Endothelial cell of umbilical vein (primary cell): Measurements from ENCODE around the gene SPATS2L. TPM values are rescaled to one million over a fixed set of nuclear protein-coding genes. Genes with fewer than 3 reads are reported as not detected.

Experiments used
- BruUV-seq: library from RNA; stranded (reverse); fragments of 400-500 nt; replicated peaks from 2 replicates; lab custom pipeline; 2021; lab: Mats Ljungman, UMichigan
- CTCF ChIA-PET: fragments of 300-600, 350-600 bp; sonication (Branson Sonifier 250); formaldehyde crosslinking; loops from one replicate; lab custom pipeline; 2021; ENCODE audit warnings: antibody characterized with exemption, inconsistent platforms; lab: Charles Lee
- POLR2A ChIA-PET: fragments of 300-600, 350-600 bp; sonication (Branson Sonifier 250); formaldehyde crosslinking; loops from one replicate; lab custom pipeline; 2021; ENCODE audit warnings: antibody characterized with exemption, inconsistent platforms; lab: Charles Lee
- DNase-seq: peaks from one replicate; pipeline ENCODE4 v3.0.0-alpha.2; 2011; ENCODE audit warnings: low read depth, low spot score
- FAIRE-seq: peaks from 2 replicates; lab custom pipeline; 2011; peaks lifted over from hg19 to GRCh38; lab: Jason Lieb, UNC
- H2AFZ ChIP-seq: 2 replicates; pipeline ENCODE4 v1.6.0; 2012; ENCODE audit warnings: low read depth, low read length, control low read depth, inconsistent platforms
- H3K27ac ChIP-seq: 2 replicates; pipeline ENCODE4 v1.5.1; 2011; ENCODE audit warnings: low read depth, mild to moderate bottlenecking, control low read depth, low read length, moderate library complexity; ENCODE audit not compliant: insufficient read depth
- H3K27me3 ChIP-seq, 2 experiments: 2 replicates each; pipeline versions ENCODE4 v1.6.0 to v1.6.1; 2011; ENCODE audit warnings: low read length in 2 of 2, mixed read lengths in 1 of 2; ENCODE audit not compliant: control insufficient read depth in 2 of 2, insufficient read depth in 2 of 2
- H3K36me3 ChIP-seq, 2 experiments: 2 replicates in 1 of 2; 3 replicates in 1 of 2; pipeline ENCODE4 v1.5.1; 2011; ENCODE audit warnings: low read length in 2 of 2, mild to moderate bottlenecking in 1 of 2, moderate library complexity in 1 of 2; ENCODE audit not compliant: control insufficient read depth in 2 of 2, insufficient read depth in 2 of 2; ENCODE audit errors: extremely low read depth in 1 of 2
- H3K4me1 ChIP-seq: 3 replicates; pipeline ENCODE4 v1.5.1; 2011; ENCODE audit warnings: mild to moderate bottlenecking, low read length; ENCODE audit not compliant: control insufficient read depth, insufficient read depth; ENCODE audit errors: extremely low read depth
- H3K4me2 ChIP-seq: 2 replicates; pipeline ENCODE4 v1.6.1; 2011; ENCODE audit warnings: low read length, control low read depth, mixed read lengths; ENCODE audit not compliant: insufficient read depth
- H3K4me3 ChIP-seq, 3 experiments: fragments of 200-600 bp in 1 of 3; sonication (generic), shearing (Covaris generic) in 1 of 3; replicated peaks in 1 of 3; 2 replicates each; pipeline ENCODE4 v1.5.1; 2011 to 2016; ENCODE audit warnings: control low read depth in 3 of 3, low read length in 3 of 3, mild to moderate bottlenecking in 2 of 3, inconsistent platforms in 1 of 3, low read depth in 1 of 3, moderate library complexity in 1 of 3; ENCODE audit not compliant: insufficient read depth in 1 of 3
- H3K79me2 ChIP-seq: 2 replicates; pipeline ENCODE4 v1.6.0; 2012; ENCODE audit warnings: low read length, inconsistent platforms; ENCODE audit not compliant: control insufficient read depth, insufficient read depth
- H3K9ac ChIP-seq: replicated peaks from 2 replicates; pipeline ENCODE3; 2011; ENCODE audit warnings: low read length, control low read depth; ENCODE audit not compliant: insufficient read depth; ENCODE audit errors: extremely low read depth
- H3K9me1 ChIP-seq: replicated peaks from 3 replicates; pipeline ENCODE4 v1.6.0; 2011; ENCODE audit warnings: mild to moderate bottlenecking, low read length; ENCODE audit not compliant: control insufficient read depth, insufficient read depth; ENCODE audit errors: extremely low read depth
- H3K9me3 ChIP-seq: replicated peaks from 2 replicates; pipeline ENCODE4 v1.5.1; 2012; ENCODE audit warnings: low read length, inconsistent platforms; ENCODE audit not compliant: control insufficient read depth, insufficient read depth
- H4K20me1 ChIP-seq: replicated peaks from 2 replicates; pipeline ENCODE3; 2011; ENCODE audit warnings: mild to moderate bottlenecking, low read length; ENCODE audit not compliant: control insufficient read depth, insufficient read depth; ENCODE audit errors: extremely low read depth
- CTCF ChIP-seq, 2 donors: IDR thresholded peaks; 1 replicate in 1 of 2; 2 replicates in 1 of 2; pipeline ENCODE4 v1.5.1; 2011; ENCODE audit warnings: low read length in 2 of 2, mild to moderate bottlenecking in 2 of 2, moderate library complexity in 2 of 2, control low read depth in 1 of 2, inconsistent platforms in 1 of 2, low read depth in 1 of 2; ENCODE audit not compliant: insufficient read depth in 1 of 2; ENCODE audit errors: extremely low read depth in 1 of 2
- EZH2 ChIP-seq: IDR thresholded peaks from 2 replicates; pipeline ENCODE4 v1.6.1; 2012; ENCODE audit warnings: borderline replicate concordance, low read depth, mild to moderate bottlenecking, moderate library complexity, low read length, inconsistent platforms; ENCODE audit not compliant: severe bottlenecking
- FOS ChIP-seq: IDR thresholded peaks from 2 replicates; pipeline ENCODE4 v1.6.1; 2011; ENCODE audit warnings: mild to moderate bottlenecking, low read length, moderate library complexity, borderline replicate concordance; ENCODE audit not compliant: insufficient read depth
- GATA2 ChIP-seq: IDR thresholded peaks from 2 replicates; pipeline ENCODE4 v1.7.0; 2011; ENCODE audit warnings: low read depth, mild to moderate bottlenecking, moderate library complexity, mixed read lengths, low read length; ENCODE audit not compliant: insufficient read length, insufficient read depth
- JUN ChIP-seq: IDR thresholded peaks from 2 replicates; pipeline ENCODE4 v1.6.1; 2011; ENCODE audit warnings: borderline replicate concordance, low read depth; ENCODE audit not compliant: insufficient read length, insufficient read depth
- MAX ChIP-seq: IDR thresholded peaks from 2 replicates; pipeline ENCODE4 v1.6.1; 2011; ENCODE audit not compliant: insufficient read depth, insufficient read length
- MYC ChIP-seq: IDR thresholded peaks from one replicate; pipeline ENCODE4 v1.6.1; 2011; ENCODE audit warnings: mild to moderate bottlenecking, low read depth, low read length
- POLR2A ChIP-seq: IDR thresholded peaks from 2 replicates; pipeline ENCODE4 v1.6.1; 2012; ENCODE audit warnings: low read depth, mild to moderate bottlenecking, control low read depth, low read length
- POLR2AphosphoS5 ChIP-seq: IDR thresholded peaks from 2 replicates; pipeline ENCODE4 v1.6.1; 2012; ENCODE audit warnings: low read depth, mild to moderate bottlenecking, control low read depth, low read length, moderate library complexity; ENCODE audit not compliant: insufficient read depth
- dilution Hi-C: fragments of 300-500 bp; cut with MboI; formaldehyde crosslinking; loops from one replicate; pipeline ENCODE4 v1.15.0; 2019; ENCODE audit warnings: low sequenced_read_pairs; ENCODE audit not compliant: extremely low pct_ligation_motif_present
- intact Hi-C: fragments of 100-400 bp; cut with micrococcal nuclease; formaldehyde crosslinking; loops from one replicate; pipeline ENCODE4 v1.10.0; 2022
- polyA plus RNA-seq, 4 experiments: library from polyadenylated mRNA; depleted of rRNA in 3 of 4; stranded (reverse) in 3 of 4; unstranded in 1 of 4; fragments of >200 nt; gene quantifications; 2 replicates each; pipeline versions ENCODE4 v1.2.1 to v1.2.3, GENCODE V29; 2011 to 2012; ENCODE audit warnings: missing spikeins in 1 of 4
- total RNA-seq: library from RNA; stranded (reverse); gene quantifications from 2 replicates; pipeline ENCODE4 v1.2.3, GENCODE V29; 2021

Gene SPATS2L
- total and polyA plus RNA-seq, 2 donors (not counting 3 experiments of a cell fraction or from before 2014, with no cell fraction given), result 29.1 to 72.9 TPM

DNA sequence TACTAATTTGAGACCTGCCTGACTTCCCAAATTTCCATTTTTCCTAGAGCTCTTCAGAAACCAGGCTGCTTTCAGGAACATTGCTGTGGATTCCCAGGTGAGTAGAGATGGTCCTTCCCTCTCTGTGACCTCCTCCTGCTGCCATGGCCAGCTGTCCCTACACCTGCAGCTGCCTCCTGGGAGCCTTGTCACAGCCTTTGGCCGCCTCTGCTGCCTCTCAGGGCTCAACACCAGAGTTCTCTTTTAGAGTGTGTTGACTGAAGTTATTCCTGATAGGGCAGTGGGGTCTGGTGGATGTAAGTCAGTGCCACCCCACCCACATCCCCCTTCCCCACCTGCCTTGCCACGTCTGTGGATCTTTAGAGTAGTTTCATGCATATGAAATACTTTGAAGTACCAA is 22.9 kb downstream of the SPATS2L start:
- intact Hi-C loops, result no loop called here
- FAIRE-seq (no peak), DNase-seq (no peak)
- H4K20me1 ChIP-seq, result no peaks in the 10 kb centered on the region
- dilution Hi-C loops, result no loop called here
- CTCF ChIA-PET, result no interaction called here
- POLR2A ChIA-PET, result no interaction called here
- no peak overlapping the region for H3K4me3 ChIP-seq
- peaks cover 0 to 4% of the 10 kb centered on the region in 2 experiments for H3K36me3 ChIP-seq
- no peak overlapping the region for H3K4me2 ChIP-seq
- TF ChIP-seq GATA2, result no peak
- TF ChIP-seq EZH2, result no peak
- TF ChIP-seq MYC, result no peak
- no peak for TF ChIP-seq FOS
- TF ChIP-seq MAX, result no peak
- TF ChIP-seq POLR2AphosphoS5, result no peak
- TF ChIP-seq POLR2A, result no peak
- no peaks in the 10 kb centered on the region for H3K4me1 ChIP-seq
- peaks cover 44% of the 10 kb centered on the region for H3K79me2 ChIP-seq
- no peak overlapping the region for H2AFZ ChIP-seq
- H3K9me3 ChIP-seq, result no peaks in the 10 kb centered on the region
- H3K27ac ChIP-seq, result no peak overlapping the region
- H3K27me3 ChIP-seq, result no peaks in the 10 kb centered on the region
- no peaks in the 10 kb centered on the region for H3K9me1 ChIP-seq
- H3K9ac ChIP-seq, result no peak overlapping the region
- BruUV-seq, result no TSS peak

DNA sequence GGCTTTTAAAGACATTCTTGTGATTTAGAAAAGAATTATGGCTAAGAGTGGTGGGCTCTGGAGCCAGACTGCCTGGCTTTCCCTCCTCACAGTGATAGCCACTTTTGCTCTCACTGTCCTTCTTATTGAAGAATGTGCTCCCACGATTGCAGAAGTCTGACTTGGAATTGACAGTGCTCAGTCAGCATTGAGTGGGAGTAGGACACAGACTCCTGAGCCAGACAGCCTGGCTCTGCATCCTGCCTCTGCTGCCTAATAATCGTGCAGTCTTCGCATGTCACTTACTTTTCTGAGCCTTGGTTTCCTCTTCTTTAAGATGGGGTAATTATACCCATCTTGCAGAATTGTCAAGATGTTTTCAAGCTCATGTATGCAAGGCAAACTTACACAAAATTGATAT is 23.3 kb downstream of the SPATS2L start:
- Histone ChIP-seq H3K4me3 (no peak overlapping the region), H3K79me2 (peaks cover 41% of the 10 kb centered on the region), H3K9ac (no peak overlapping the region), H3K36me3 (peaks cover 0 to 4% of the 10 kb centered on the region in 2 experiments), H3K9me1 (no peaks in the 10 kb centered on the region), H3K9me3 (no peaks in the 10 kb centered on the region), H2AFZ (no peak overlapping the region), H3K27me3 (no peaks in the 10 kb centered on the region), H4K20me1 (no peaks in the 10 kb centered on the region), H3K4me1 (no peaks in the 10 kb centered on the region), H3K27ac (no peak overlapping the region), H3K4me2 (no peak overlapping the region)
- BruUV-seq, result no TSS peak
- dilution Hi-C loops (no loop called here), intact Hi-C loops (loop anchor here (5.0 kb wide), 1 partner anchor 1027 kb away; no protein-coding TSS in a partner anchor)
- POLR2A ChIA-PET, result no interaction called here
- CTCF ChIA-PET, result no interaction called here
- FAIRE-seq, result no peak
- no peak for DNase-seq
- TF ChIP-seq POLR2AphosphoS5 (no peak), POLR2A (no peak), CTCF (IDR thresholded peaks at IDR 0.05; ENCODE audit: extremely low read depth in 1 of 2, insufficient read depth in 1 of 2, low read depth in 1 of 2, low read length in 2 of 2) (no peak), MAX (no peak), EZH2 (no peak), FOS (no peak), JUN (no peak), MYC (no peak)
